Uterus (tissue), 2 donors: ENCODE results near the gene NPFFR1.

Experiments used
- POLR2A ChIP-seq, 2 donors: fragments of 450-650 bp; IDR thresholded peaks; one replicate each; pipeline ENCODE4 v1.6.1; 2016; ENCODE audit warnings: antibody characterized with exemption in 2 of 2, mild to moderate bottlenecking in 1 of 2, moderate library complexity in 1 of 2
- TF ChIP-seq, protein P1 (sequence below), 4 experiments: fragments of 200-600 bp in 2 of 4; fragments of 450-650 bp in 2 of 4; sonication (generic) in 2 of 4; IDR thresholded peaks; one replicate each; pipeline ENCODE4 v1.5.1; 2016 to 2019; ENCODE audit warnings: antibody characterized with exemption in 4 of 4, mild to moderate bottlenecking in 2 of 4, moderate library complexity in 1 of 4

DNA sequence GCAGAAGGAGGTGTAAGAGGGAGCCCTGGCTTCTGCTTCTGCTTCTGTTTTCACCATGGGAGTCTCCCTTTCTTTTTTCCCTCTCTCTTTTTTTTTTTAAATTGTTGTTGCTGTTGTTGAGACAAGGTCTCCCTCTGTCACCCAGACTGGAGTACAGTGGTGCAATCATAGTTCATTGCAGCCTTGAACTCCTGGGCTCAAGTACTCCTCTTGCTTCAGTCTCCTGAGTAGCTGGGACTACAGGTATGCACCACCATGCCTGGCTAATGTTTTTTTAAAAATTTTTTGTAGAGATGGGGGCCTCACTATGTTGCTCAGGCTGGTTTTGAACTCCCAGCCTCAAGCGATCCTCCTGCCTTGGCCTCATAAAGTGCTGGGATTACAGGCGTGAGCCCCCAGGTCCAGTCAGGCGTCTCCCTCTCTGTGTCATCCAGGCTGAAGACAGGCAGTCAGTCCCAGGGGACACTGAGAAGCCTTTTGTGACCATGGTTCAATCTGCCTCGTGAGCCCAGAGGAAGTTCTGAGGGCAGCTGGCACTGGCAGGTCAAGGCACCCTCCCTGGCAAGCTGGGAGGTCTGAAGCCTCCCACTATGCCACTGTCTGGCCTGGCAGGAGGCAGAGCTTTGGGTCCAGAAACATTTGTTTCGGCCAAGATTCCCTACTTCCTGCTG, 33.6 kb upstream of the NPFFR1 start:
- no peak for TF ChIP-seq POLR2A (IDR thresholded peaks at IDR 0.05)
- TF ChIP-seq, protein P1, sequence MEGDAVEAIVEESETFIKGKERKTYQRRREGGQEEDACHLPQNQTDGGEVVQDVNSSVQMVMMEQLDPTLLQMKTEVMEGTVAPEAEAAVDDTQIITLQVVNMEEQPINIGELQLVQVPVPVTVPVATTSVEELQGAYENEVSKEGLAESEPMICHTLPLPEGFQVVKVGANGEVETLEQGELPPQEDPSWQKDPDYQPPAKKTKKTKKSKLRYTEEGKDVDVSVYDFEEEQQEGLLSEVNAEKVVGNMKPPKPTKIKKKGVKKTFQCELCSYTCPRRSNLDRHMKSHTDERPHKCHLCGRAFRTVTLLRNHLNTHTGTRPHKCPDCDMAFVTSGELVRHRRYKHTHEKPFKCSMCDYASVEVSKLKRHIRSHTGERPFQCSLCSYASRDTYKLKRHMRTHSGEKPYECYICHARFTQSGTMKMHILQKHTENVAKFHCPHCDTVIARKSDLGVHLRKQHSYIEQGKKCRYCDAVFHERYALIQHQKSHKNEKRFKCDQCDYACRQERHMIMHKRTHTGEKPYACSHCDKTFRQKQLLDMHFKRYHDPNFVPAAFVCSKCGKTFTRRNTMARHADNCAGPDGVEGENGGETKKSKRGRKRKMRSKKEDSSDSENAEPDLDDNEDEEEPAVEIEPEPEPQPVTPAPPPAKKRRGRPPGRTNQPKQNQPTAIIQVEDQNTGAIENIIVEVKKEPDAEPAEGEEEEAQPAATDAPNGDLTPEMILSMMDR (IDR thresholded peaks at IDR 0.05): no peak
